Spleen (tissue), 11 donors: ENCODE results near the gene TCP11L1. TPM values are rescaled to one million over a fixed set of nuclear protein-coding genes. Genes with fewer than 3 reads are reported as not detected.

Experiments used
- DNase-seq: peaks from one replicate; pipeline ENCODE4 v3.0.0-alpha.2; 2020
- H3K27ac ChIP-seq, 8 donors: fragments of 200-600 bp; sonication (generic) in 7 of 8; 1 replicate in 4 of 8; 2 replicates in 4 of 8; pipeline versions ENCODE4 v1.5.0 to v1.8.0; 2016 to 2021; ENCODE audit warnings: inconsistent platforms in 4 of 8, mild to moderate bottlenecking in 4 of 8, moderate library complexity in 1 of 8
- H3K27me3 ChIP-seq, 7 donors: fragments of 200-600 bp; sonication (generic) in 6 of 7; replicated peaks in 1 of 7; 1 replicate in 4 of 7; 2 replicates in 3 of 7; pipeline versions ENCODE4 v1.5.0 to v1.8.0; 2016 to 2021; ENCODE audit warnings: inconsistent platforms in 3 of 7, mild to moderate bottlenecking in 1 of 7
- H3K36me3 ChIP-seq, 6 donors: fragments of 200-600 bp; sonication (generic) in 5 of 6; 1 replicate in 4 of 6; 2 replicates in 2 of 6; pipeline versions ENCODE4 v1.5.0 to v1.8.0; 2016 to 2021; ENCODE audit warnings: inconsistent platforms in 2 of 6
- H3K4me1 ChIP-seq, 6 donors: fragments of 200-600 bp; sonication (generic) in 5 of 6; 1 replicate in 3 of 6; 2 replicates in 3 of 6; pipeline versions ENCODE4 v1.5.0 to v1.8.0; 2016 to 2021; ENCODE audit warnings: inconsistent platforms in 3 of 6
- H3K4me3 ChIP-seq, 8 donors: fragments of 200-600 bp; sonication (generic) in 7 of 8; 1 replicate in 4 of 8; 2 replicates in 4 of 8; pipeline versions ENCODE4 v1.5.0 to v1.8.0; 2016 to 2021; ENCODE audit warnings: inconsistent platforms in 4 of 8, mild to moderate bottlenecking in 4 of 8, moderate library complexity in 2 of 8
- H3K9me3 ChIP-seq, 8 donors: fragments of 200-600 bp; sonication (generic) in 7 of 8; 1 replicate in 4 of 8; 2 replicates in 4 of 8; pipeline versions ENCODE4 v1.5.0 to v1.8.0; 2016 to 2021; ENCODE audit warnings: inconsistent platforms in 4 of 8
- CTCF ChIP-seq, 11 experiments: fragments of 200-600 bp in 7 of 11; fragments of 450-650 bp in 4 of 11; sonication (generic) in 4 of 11; IDR thresholded peaks in 8 of 11; conservative IDR thresholded peaks in 3 of 11; 1 replicate in 7 of 11; 2 replicates in 4 of 11; pipeline versions ENCODE4 v1.4.0 to v1.8.0; 2016 to 2021; ENCODE audit warnings: antibody characterized with exemption in 11 of 11, inconsistent platforms in 4 of 11, mild to moderate bottlenecking in 1 of 11
- POLR2A ChIP-seq, 3 donors: fragments of 450-650 bp; IDR thresholded peaks; one replicate each; pipeline ENCODE4 v1.5.1; 2017; ENCODE audit warnings: antibody characterized with exemption in 3 of 3, mild to moderate bottlenecking in 1 of 3
- POLR2AphosphoS5 ChIP-seq, 3 donors: sonication (generic); formaldehyde crosslinking; IDR thresholded peaks; one replicate each; pipeline ENCODE4 v1.5.1; 2017; ENCODE audit warnings: antibody characterized with exemption in 3 of 3
- WGBS, 5 donors: extraction: QIAGEN DNeasy Blood & Tissue Kit in 3 of 5; methylation state at CpG; one replicate each; pipeline versions ENCODE4 v1.1.5 to v1.1.7; 2013 to 2018; 5-methylcytosine and 5-hydroxymethylcytosine counted together
- intact Hi-C: fragments of 100-400 bp; cut with DNase I; formaldehyde crosslinking; loops from one replicate; pipeline ENCODE4 v1.15.0; 2023; ENCODE audit warnings: low total_unique reads
- polyA plus RNA-seq, 3 donors: library from polyadenylated mRNA; stranded (reverse); fragments of 200-250 nt; gene quantifications; one replicate each; pipeline ENCODE4 v1.2.1, GENCODE V29; 2013
- total RNA-seq, 7 donors: library from RNA; depleted of rRNA in 3 of 7; stranded (reverse); fragments of >200 nt in 3 of 7; fragmentation: NEBNext Ultra II Directional in 4 of 7; extraction: Animal tissue kit (Norgen Biotek cat#: 25700) in 4 of 7; gene quantifications; one replicate each; pipeline versions ENCODE4 v1.1.0 to v1.2.1, GENCODE V29; 2016 to 2021
- donor health status: healthy with polysubstance abuse.
- donor health status: DM: no; HTN: no; CAD: no; lungs with moderate emphysema.
- donor health status: DM: no; HTN: no; CAD: no.
- donor health status: Bipolar disorder and iron deficiency.
- donor health status: healthy.
- donor health status: DM: no; HTN: no; CAD: no.
- donor health status: DM: yes; HTN: yes; CAD: no.

The TCP11L1 gene
- total and polyA plus RNA-seq, 10 donors, result 1.8 to 48.2 (median 17.9) TPM

- intact Hi-C loops, result loop anchor here (5.0 kb wide), 1 partner anchor 103 kb away; no protein-coding TSS in a partner anchor
- DNase-seq, result no peak
- Histone ChIP-seq H3K9me3 (no peaks in the 10 kb centered on the region), H3K27ac (peak overlapping the region in 4 of 8 donors; percentile 60 to 78 (median 68)), H3K4me1 (peaks cover 12 to 33% (median 23%) of the 10 kb centered on the region in 6 donors), H3K4me3 (no peak overlapping the region), H3K36me3 (peaks cover 0 to 91% (median 60%) of the 10 kb centered on the region in 6 donors), H3K27me3 (no peaks in the 10 kb centered on the region)
- TF ChIP-seq CTCF (IDR thresholded peaks at IDR 0.05 in 8 of 11, conservative IDR thresholded peaks at IDR 0.05 in 3 of 11) (no peak), POLR2A (IDR thresholded peaks at IDR 0.05) (no peak), POLR2AphosphoS5 (IDR thresholded peaks at IDR 0.05) (no peak)
- WGBS, 5 donors, result 86 to 93% (median 88%) methylated on average over 5 of the region's 5 CpGs
Observed at GRCh38 chr11:33064866-33065265, 25.5 kb downstream of the TCP11L1 start.

DNA sequence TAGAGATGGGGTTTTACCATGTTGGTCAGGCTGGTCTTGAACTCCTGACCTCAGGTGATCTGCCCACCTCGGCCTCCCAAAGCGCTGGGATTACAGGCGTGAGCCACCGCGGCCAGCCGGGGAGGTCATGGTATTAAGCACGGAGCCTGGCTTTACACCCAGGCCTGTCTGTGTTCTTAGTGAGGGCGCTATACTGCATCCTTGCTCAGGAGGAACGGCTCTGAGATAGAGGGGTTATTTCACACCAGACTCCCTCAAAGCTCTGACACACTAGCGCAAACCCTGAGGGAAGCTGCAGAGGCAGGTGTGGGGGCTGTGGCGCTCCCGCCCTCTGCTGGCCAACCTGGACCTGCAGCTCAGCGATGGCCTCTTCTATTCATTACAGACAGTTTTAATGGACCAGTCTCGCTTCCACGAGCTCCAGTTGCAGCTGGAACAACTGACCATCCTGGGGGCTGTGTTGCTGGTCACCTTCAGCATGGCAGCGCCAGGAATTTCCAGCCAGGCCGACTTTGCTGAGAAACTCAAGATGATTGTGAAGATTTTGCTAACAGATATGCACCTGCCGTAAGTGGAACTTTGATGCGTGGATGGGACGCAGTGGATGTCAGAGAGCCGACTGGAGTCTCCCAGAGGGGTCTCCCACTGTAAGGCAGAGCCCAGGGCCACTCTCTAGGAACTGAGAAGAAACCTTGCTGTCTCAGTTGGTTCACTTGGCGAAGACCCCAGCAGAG, 26.2 kb downstream of the TCP11L1 start:
- H3K9me3 ChIP-seq, result no peaks in the 10 kb centered on the region
- no peaks in the 10 kb centered on the region for H3K27me3 ChIP-seq
- TF ChIP-seq POLR2A (IDR thresholded peaks at IDR 0.05), result no peak
- peak in 2 of 3 donors; percentile 37 to 66 for TF ChIP-seq POLR2AphosphoS5 (IDR thresholded peaks at IDR 0.05)
- TF ChIP-seq CTCF (IDR thresholded peaks at IDR 0.05 in 8 of 11, conservative IDR thresholded peaks at IDR 0.05 in 3 of 11), result peak; percentile 69 to 91 (median 85)
- peaks cover 12 to 33% (median 23%) of the 10 kb centered on the region in 6 donors for H3K4me1 ChIP-seq
- DNase-seq, result peak; percentile 91
- peaks cover 0 to 91% (median 59%) of the 10 kb centered on the region in 6 donors for H3K36me3 ChIP-seq
- no peak overlapping the region for H3K4me3 ChIP-seq
- 69 to 77% (median 71%) methylated on average over 13 to 22 of the region's 22 CpGs for WGBS, 5 donors
- intact Hi-C loops, result loop anchor here (5.0 kb wide), 1 partner anchor 103 kb away; no protein-coding TSS in a partner anchor
- no peak overlapping the region for H3K27ac ChIP-seq

- WGBS, 5 donors, result 91 to 98% (median 95%) methylated on average over 3 of the region's 3 CpGs
- TF ChIP-seq CTCF (IDR thresholded peaks at IDR 0.05 in 8 of 11, conservative IDR thresholded peaks at IDR 0.05 in 3 of 11) (no peak), POLR2A (IDR thresholded peaks at IDR 0.05) (no peak), POLR2AphosphoS5 (IDR thresholded peaks at IDR 0.05) (no peak)
- Histone ChIP-seq H3K27ac (no peak overlapping the region), H3K4me3 (no peak overlapping the region), H3K4me1 (peaks cover 12 to 33% (median 23%) of the 10 kb centered on the region in 6 donors), H3K36me3 (peaks cover 0 to 91% (median 64%) of the 10 kb centered on the region in 6 donors), H3K9me3 (no peaks in the 10 kb centered on the region), H3K27me3 (no peaks in the 10 kb centered on the region)
- no peak for DNase-seq
- intact Hi-C loops, result loop anchor here (5.0 kb wide), 1 partner anchor 105 kb away; no protein-coding TSS in a partner anchor
Observed at GRCh38 chr11:33067294-33067693, 27.9 kb downstream of the TCP11L1 start.
